ENCODE results near the gene CA6. TPM values are rescaled to one million over a fixed set of nuclear protein-coding genes. Genes with fewer than 3 reads are reported as not detected.

CA6 gene
- total RNA-seq, 1 experiment from 2014 or later: not detected

- DNase-seq (ENCODE audit: low read depth, low spot score) (no peak), ATAC-seq (no peak)
- Histone ChIP-seq H3K4me3 (ENCODE audit: low read depth in 2 of 2, low read length in 2 of 2) (no peak overlapping the region), H3K36me3 (ENCODE audit: control insufficient read depth, insufficient read depth, low read length) (no peaks in the 10 kb centered on the region), H3K4me1 (ENCODE audit: control insufficient read depth, insufficient read depth, low read length) (peaks cover 14% of the 10 kb centered on the region), H3K27ac (ENCODE audit: low read length) (no peak overlapping the region), H3K27me3 (ENCODE audit: control insufficient read depth, insufficient read depth, low read length) (no peaks in the 10 kb centered on the region), H3K9me3 (ENCODE audit: control insufficient read depth, insufficient read depth, low read depth, low read length) (peaks cover 3% of the 10 kb centered on the region; the same call in 1 of the 2 replicates)
- in situ Hi-C loops (cut with HindIII; ENCODE audit: low pct_unique_long_range_greater_than_20kb, low sequenced_read_pairs): no loop called here
- TF ChIP-seq POLR2AphosphoS5 (IDR thresholded peaks at IDR 0.05; ENCODE audit: low read depth, low read length) (no peak), CTCF (IDR thresholded peaks at IDR 0.05) (no peak), SIN3A (IDR thresholded peaks at IDR 0.05; ENCODE audit: borderline replicate concordance, insufficient read depth, low read depth, low read length) (no peak), TCF7L2 (IDR thresholded peaks at IDR 0.05; ENCODE audit: low read depth, low read length) (no peak)
- TF ChIP-seq, protein P1, sequence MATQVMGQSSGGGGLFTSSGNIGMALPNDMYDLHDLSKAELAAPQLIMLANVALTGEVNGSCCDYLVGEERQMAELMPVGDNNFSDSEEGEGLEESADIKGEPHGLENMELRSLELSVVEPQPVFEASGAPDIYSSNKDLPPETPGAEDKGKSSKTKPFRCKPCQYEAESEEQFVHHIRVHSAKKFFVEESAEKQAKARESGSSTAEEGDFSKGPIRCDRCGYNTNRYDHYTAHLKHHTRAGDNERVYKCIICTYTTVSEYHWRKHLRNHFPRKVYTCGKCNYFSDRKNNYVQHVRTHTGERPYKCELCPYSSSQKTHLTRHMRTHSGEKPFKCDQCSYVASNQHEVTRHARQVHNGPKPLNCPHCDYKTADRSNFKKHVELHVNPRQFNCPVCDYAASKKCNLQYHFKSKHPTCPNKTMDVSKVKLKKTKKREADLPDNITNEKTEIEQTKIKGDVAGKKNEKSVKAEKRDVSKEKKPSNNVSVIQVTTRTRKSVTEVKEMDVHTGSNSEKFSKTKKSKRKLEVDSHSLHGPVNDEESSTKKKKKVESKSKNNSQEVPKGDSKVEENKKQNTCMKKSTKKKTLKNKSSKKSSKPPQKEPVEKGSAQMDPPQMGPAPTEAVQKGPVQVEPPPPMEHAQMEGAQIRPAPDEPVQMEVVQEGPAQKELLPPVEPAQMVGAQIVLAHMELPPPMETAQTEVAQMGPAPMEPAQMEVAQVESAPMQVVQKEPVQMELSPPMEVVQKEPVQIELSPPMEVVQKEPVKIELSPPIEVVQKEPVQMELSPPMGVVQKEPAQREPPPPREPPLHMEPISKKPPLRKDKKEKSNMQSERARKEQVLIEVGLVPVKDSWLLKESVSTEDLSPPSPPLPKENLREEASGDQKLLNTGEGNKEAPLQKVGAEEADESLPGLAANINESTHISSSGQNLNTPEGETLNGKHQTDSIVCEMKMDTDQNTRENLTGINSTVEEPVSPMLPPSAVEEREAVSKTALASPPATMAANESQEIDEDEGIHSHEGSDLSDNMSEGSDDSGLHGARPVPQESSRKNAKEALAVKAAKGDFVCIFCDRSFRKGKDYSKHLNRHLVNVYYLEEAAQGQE (IDR thresholded peaks at IDR 0.05; ENCODE audit: insufficient read depth in 1 of 2, low read depth in 2 of 2, low read length in 1 of 2): no peak
- CTCF ChIA-PET: interaction anchor here (1.1 kb wide), 1 partner anchor 48 kb away, joined by 3 read pairs; no protein-coding TSS in a partner anchor
- intact Hi-C loops (cut with micrococcal nuclease; ENCODE audit: unreplicated experiment): no loop called here
- BruUV-seq (replicated peaks): no TSS peak
- POLR2A ChIA-PET: interaction anchor here (0.6 kb wide), 1 partner anchor 934 kb away, joined by 3 read pairs; no protein-coding TSS in a partner anchor
These were observed 6.2 kb upstream of the CA6 start for GRCh38 chr1:8939362-8939995.

- intact Hi-C loops (cut with micrococcal nuclease; ENCODE audit: unreplicated experiment) (no loop called here), in situ Hi-C loops (cut with HindIII; ENCODE audit: low pct_unique_long_range_greater_than_20kb, low sequenced_read_pairs) (no loop called here)
- BruUV-seq (replicated peaks): no TSS peak
- H3K9me3 ChIP-seq (ENCODE audit: control insufficient read depth, insufficient read depth, low read depth, low read length): peaks cover 3% of the 10 kb centered on the region; the same call in 1 of the 2 replicates
- ATAC-seq: peak; percentile 95
- no peaks in the 10 kb centered on the region for H3K36me3 ChIP-seq (ENCODE audit: control insufficient read depth, insufficient read depth, low read length)
- POLR2A ChIA-PET: interaction anchor here (0.6 kb wide), 4 partner anchors 9 to 292 kb away, joined by 3 to 10 read pairs (median 4); no protein-coding TSS in a partner anchor
- peaks cover 14% of the 10 kb centered on the region for H3K4me1 ChIP-seq (ENCODE audit: control insufficient read depth, insufficient read depth, low read length)
- CTCF ChIA-PET: interaction anchor here (0.6 to 1.1 kb wide), 4 partner anchors 63 to 200 kb away, joined by 3 to 4 read pairs (median 3); partner anchors contain the start of gene SLC2A7
- peak; percentile 58 for DNase-seq (ENCODE audit: low read depth, low spot score)
- H3K27me3 ChIP-seq (ENCODE audit: control insufficient read depth, insufficient read depth, low read length): no peaks in the 10 kb centered on the region
- TF ChIP-seq CTCF (IDR thresholded peaks at IDR 0.05) (no peak), POLR2AphosphoS5 (IDR thresholded peaks at IDR 0.05; ENCODE audit: low read depth, low read length) (no peak), TCF7L2 (IDR thresholded peaks at IDR 0.05; ENCODE audit: low read depth, low read length) (no peak), SIN3A (IDR thresholded peaks at IDR 0.05; ENCODE audit: borderline replicate concordance, insufficient read depth, low read depth, low read length) (no peak)
- TF ChIP-seq, protein P1 (IDR thresholded peaks at IDR 0.05; ENCODE audit: insufficient read depth in 1 of 2, low read depth in 2 of 2, low read length in 1 of 2): no peak
- no peak overlapping the region for H3K4me3 ChIP-seq (ENCODE audit: low read depth in 2 of 2, low read length in 2 of 2)
- H3K27ac ChIP-seq (ENCODE audit: low read length): no peak overlapping the region
These were observed 3.8 kb upstream of the CA6 start for GRCh38 chr1:8941906-8942305.
